ENCODE data around the gene RPL7L1.

GRCh38 chr6:42911171-42912021 lies 32.0 kb downstream of the RPL7L1 start:
- no peak for TF ChIP-seq CTCF (IDR thresholded peaks at IDR 0.05; ENCODE audit: borderline replicate concordance, extremely low read depth, low read length, poor library complexity, severe bottlenecking)
- no peak for TF ChIP-seq EZH2 (IDR thresholded peaks at IDR 0.05; ENCODE audit: borderline replicate concordance, low read depth, low read length, severe bottlenecking)
